ENCODE measurements around the gene MTAP.

GRCh38 chr9:21903380-21903965 lies 101.0 kb downstream of the MTAP start:
- TF ChIP-seq CTCF (IDR thresholded peaks at IDR 0.05) (no peak), POLR2A (IDR thresholded peaks at IDR 0.05) (no peak), POLR2AphosphoS5 (IDR thresholded peaks at IDR 0.05) (no peak)

All from breast epithelium (tissue), 3 donors.